Activated naive CD8-positive, alpha-beta T cell (primary cell): ENCODE results near the gene MLLT6.

Experiments
- H3K27ac Mint-ChIP-seq: one replicate; pipeline ENCODE4 v1.8.0; 2021; ENCODE audit warnings: mixed read lengths
- H3K27me3 Mint-ChIP-seq: one replicate; pipeline ENCODE4 v1.8.0; 2021; ENCODE audit warnings: mixed read lengths
- H3K36me3 Mint-ChIP-seq: one replicate; pipeline ENCODE4 v1.8.0; 2021; ENCODE audit warnings: mixed read lengths
- H3K4me1 Mint-ChIP-seq: one replicate; pipeline ENCODE4 v1.8.0; 2021; ENCODE audit warnings: low read depth, mixed read lengths
- H3K4me3 Mint-ChIP-seq: one replicate; pipeline ENCODE4 v1.8.0; 2021; ENCODE audit warnings: mild to moderate bottlenecking, mixed read lengths
- H3K9me3 Mint-ChIP-seq: one replicate; pipeline ENCODE4 v1.8.0; 2021; ENCODE audit warnings: low read depth, mixed read lengths

MLLT6 gene

DNA sequence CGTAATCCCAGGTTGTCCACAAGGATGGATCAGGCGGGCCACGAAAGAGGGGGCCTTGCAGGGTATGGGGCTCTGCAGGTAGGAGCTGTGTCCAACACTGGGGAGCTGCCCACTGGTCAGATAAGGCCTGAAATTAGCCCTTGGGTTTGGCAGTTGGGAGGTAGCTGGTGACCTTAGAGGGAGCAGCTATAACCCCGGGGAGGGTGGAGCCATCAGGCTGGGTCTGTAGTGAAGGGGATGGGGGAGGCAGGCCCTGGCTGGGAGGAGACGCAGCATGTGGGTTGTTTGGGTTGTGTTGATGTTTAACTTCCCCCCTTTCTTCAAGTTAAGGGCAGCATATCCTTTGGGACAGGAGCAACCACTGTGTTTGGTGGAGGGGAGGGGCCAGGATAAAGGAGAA, 5.9 kb downstream of the MLLT6 start:
- Mint-ChIP-seq H3K9me3 (no peaks in the 10 kb centered on the region), H3K4me1 (peaks cover 53% of the 10 kb centered on the region), H3K36me3 (peaks cover 8% of the 10 kb centered on the region), H3K4me3 (no peak overlapping the region), H3K27ac (peak overlapping the region; percentile 41), H3K27me3 (no peaks in the 10 kb centered on the region)

DNA sequence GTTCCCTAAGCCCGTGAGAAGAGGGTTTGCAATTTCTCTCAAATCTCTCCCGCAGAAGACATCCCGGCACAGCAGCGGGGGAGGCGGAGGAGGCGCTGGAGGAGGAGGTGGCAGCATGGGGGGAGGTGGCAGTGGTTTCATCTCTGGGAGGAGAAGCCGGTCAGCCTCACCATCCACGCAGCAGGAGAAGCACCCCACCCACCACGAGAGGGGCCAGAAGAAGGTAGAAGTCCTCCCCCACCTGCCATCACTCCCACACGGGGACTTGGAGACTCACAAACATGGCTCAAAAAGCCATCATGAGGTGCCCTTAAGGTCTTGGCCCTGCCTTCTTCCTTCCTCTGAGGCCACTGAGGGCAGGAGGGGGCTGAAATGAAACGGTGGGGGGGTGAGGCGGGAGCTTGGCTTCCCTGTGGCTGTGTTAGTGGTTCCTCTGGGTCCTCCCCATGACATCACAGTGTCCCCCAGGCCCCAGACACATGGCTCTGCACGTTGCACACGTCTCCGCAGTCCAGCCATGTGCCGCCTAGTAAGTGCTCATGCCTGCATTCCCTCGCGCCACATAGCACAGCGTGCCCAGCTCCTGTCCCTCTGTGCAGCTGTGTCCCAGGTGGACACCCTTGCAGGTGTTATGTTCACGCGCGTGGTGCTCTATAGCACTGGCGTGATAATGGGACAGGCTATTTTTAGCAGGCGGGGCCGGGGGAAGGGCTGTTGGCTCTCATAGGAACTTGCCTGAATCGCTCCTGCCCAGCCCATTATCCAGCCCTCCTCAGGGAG, 6.9 kb downstream of the MLLT6 start:
- H3K9me3 Mint-ChIP-seq, result no peaks in the 10 kb centered on the region
- no peak overlapping the region for H3K4me3 Mint-ChIP-seq
- H3K4me1 Mint-ChIP-seq, result peaks cover 53% of the 10 kb centered on the region
- peak overlapping the region; percentile 61 for H3K27ac Mint-ChIP-seq
- H3K36me3 Mint-ChIP-seq, result peaks cover 8% of the 10 kb centered on the region
- H3K27me3 Mint-ChIP-seq, result no peaks in the 10 kb centered on the region

DNA sequence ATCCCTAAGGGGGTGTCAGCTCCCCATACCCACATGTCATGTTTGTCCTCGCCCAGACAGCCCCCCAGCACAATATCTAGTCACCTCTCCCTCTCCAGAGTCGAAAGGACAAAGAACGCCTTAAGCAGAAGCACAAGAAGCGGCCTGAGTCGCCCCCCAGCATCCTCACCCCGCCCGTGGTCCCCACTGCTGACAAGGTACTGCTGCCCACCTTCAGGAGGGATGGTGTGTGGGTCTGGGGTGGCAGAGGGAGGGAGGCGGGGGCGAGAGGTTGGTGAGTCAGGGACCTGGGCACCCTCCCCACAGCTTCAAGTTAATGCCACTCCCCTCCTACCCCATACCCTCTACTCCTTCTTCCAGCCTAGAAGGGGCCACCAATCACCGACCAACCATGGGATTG, 7.5 kb downstream of the MLLT6 start:
- Mint-ChIP-seq H3K27ac (no peak overlapping the region), H3K36me3 (peaks cover 8% of the 10 kb centered on the region), H3K27me3 (no peaks in the 10 kb centered on the region), H3K9me3 (no peaks in the 10 kb centered on the region), H3K4me3 (no peak overlapping the region), H3K4me1 (peaks cover 48% of the 10 kb centered on the region)

DNA sequence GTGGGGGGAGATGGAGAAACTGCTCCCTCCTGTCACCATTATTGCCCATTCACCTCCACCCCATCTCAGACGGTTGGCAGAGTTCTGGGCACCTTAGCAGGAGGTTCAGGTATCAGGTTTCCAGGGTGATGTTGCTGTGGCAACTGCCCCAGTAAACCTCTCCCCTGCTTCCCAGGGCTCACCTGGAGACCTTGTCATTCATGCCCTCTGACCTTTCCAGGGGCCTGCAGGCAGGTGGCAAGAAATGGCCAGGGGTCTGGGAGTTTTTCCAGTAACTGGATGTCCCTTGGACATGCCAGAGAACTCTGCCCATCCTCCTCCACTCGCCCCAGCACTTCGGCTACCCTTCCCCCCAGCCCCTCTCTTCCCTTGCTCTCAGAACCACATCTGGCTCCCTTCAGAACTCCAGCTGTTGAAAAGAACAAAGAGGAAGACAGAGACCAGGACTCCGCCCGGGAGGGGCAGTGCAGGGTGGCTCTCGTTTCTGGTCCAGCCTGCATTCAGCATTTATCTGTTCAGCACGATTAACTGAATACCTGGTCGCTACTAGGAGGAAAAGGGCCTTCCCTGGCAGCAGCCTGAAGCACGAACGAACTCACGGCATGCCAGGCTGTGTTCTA, 8.5 kb downstream of the MLLT6 start:
- Mint-ChIP-seq H3K27me3 (no peaks in the 10 kb centered on the region), H3K27ac (no peak overlapping the region), H3K4me1 (peaks cover 47% of the 10 kb centered on the region), H3K4me3 (no peak overlapping the region), H3K36me3 (peaks cover 5% of the 10 kb centered on the region), H3K9me3 (no peaks in the 10 kb centered on the region)

DNA sequence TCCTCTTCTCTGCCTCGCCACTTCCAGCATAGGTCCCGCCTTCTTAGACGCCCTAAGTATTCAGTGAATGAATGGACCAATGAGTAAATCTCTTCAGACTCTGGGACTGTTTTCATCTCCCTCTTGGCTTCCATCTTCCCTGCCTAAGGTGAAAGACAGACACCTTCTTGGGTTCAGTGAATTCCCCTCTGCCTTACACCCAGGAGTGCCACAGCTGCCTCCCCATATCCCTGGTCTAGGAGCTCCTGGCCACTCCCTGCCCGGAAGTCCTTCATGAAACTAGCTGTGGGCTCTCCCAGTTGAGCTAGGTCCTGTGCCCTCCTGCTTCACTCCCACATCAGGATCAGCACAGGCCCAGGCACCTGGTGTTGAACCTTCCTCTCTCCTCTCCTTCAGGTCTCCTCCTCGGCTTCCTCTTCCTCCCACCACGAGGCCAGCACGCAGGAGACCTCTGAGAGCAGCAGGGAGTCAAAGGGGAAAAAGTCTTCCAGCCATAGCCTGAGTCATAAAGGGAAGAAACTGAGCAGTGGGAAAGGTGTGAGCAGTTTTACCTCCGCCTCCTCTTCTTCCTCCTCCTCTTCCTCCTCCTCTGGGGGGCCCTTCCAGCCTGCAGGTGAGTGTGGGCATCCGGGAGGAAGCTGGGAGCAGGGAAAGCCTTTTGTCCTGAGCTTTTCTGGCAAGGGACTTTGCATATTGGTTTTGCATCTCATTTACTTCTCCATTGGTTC, 10.3 kb downstream of the MLLT6 start:
- no peaks in the 10 kb centered on the region for H3K27me3 Mint-ChIP-seq
- H3K36me3 Mint-ChIP-seq, result peaks cover 7% of the 10 kb centered on the region
- peaks cover 40% of the 10 kb centered on the region for H3K4me1 Mint-ChIP-seq
- H3K27ac Mint-ChIP-seq, result peak overlapping the region; percentile 86
- H3K9me3 Mint-ChIP-seq, result no peaks in the 10 kb centered on the region
- H3K4me3 Mint-ChIP-seq, result peak overlapping the region; percentile 62

DNA sequence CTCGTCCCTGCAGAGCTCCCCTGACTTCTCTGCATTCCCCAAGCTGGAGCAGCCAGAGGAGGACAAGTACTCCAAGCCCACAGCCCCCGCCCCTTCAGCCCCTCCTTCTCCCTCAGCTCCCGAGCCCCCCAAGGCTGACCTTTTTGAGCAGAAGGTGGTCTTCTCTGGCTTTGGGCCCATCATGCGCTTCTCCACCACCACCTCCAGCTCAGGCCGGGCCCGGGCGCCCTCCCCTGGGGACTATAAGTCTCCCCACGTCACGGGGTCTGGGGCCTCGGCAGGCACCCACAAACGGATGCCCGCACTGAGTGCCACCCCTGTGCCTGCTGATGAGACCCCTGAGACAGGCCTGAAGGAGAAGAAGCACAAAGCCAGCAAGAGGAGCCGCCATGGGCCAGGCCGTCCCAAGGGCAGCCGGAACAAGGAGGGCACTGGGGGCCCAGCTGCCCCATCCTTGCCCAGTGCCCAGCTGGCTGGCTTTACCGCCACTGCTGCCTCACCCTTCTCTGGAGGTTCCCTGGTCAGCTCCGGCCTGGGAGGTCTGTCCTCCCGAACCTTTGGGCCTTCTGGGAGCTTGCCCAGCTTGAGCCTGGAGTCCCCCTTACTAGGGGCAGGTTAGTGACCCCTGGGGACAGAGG, 11.4 kb downstream of the MLLT6 start:
- H3K36me3 Mint-ChIP-seq, result peaks cover 7% of the 10 kb centered on the region
- no peaks in the 10 kb centered on the region for H3K27me3 Mint-ChIP-seq
- H3K4me3 Mint-ChIP-seq, result no peak overlapping the region
- peaks cover 37% of the 10 kb centered on the region for H3K4me1 Mint-ChIP-seq
- no peak overlapping the region for H3K27ac Mint-ChIP-seq
- H3K9me3 Mint-ChIP-seq, result no peaks in the 10 kb centered on the region

DNA sequence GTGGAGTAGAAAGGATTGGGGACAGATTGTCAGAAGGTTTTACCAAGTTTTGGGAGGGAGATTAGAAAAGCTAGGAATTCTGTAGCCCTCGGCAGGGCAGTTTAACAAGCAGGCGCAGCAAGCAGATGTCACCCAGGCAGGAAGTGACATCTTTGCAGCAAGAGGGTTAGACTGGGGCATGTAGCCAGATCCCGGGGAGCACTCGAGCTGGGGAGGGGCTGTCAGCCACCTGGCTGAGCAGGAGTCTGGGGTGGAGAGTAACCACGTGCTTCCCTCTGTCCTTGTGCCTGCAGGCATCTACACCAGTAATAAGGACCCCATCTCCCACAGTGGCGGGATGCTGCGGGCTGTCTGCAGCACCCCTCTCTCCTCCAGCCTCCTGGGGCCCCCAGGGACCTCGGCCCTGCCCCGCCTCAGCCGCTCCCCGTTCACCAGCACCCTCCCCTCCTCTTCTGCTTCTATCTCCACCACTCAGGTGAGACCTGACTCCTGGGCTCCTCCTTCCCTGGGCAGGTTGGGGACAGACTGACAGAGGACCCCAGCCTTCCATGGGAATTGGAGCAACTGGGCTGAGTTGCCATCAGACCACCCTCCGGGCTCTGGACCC, 12.2 kb downstream of the MLLT6 start:
- Mint-ChIP-seq H3K36me3 (peaks cover 7% of the 10 kb centered on the region), H3K9me3 (no peaks in the 10 kb centered on the region), H3K27ac (no peak overlapping the region), H3K4me1 (peaks cover 36% of the 10 kb centered on the region), H3K27me3 (no peaks in the 10 kb centered on the region), H3K4me3 (no peak overlapping the region)

DNA sequence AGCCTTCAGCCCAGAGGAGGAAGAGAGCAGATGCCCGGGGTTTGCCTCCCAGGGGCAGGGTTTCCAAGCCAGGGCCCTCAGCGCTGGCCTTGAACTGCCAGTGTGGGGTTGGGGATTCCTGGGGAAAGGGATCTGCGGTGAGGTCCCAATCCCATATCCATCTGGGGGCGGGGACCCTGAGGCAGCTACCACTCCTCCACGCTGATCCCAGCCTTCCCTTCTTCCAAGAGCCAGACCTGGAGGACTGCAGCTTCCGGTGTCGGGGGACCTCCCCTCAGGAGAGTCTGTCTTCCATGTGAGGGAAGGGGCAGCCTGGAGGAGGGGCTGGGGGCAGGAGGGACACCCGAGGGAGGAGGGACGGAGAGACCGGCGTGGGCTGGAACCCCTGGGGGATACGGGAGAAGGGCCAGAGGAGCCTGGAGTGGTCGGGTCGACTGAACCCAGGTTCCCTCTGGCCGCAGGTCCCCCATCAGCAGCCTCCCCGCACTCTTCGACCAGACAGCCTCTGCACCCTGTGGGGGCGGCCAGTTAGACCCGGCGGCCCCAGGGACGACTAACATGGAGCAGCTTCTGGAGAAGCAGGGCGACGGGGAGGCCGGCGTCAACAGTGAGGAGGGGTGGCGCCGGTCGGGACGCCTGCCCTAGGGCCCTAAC, 14.3 kb downstream of the MLLT6 start:
- Mint-ChIP-seq H3K36me3 (peaks cover 7% of the 10 kb centered on the region), H3K9me3 (no peaks in the 10 kb centered on the region), H3K27me3 (no peaks in the 10 kb centered on the region), H3K4me3 (no peak overlapping the region), H3K27ac (no peak overlapping the region), H3K4me1 (peaks cover 44% of the 10 kb centered on the region)

DNA sequence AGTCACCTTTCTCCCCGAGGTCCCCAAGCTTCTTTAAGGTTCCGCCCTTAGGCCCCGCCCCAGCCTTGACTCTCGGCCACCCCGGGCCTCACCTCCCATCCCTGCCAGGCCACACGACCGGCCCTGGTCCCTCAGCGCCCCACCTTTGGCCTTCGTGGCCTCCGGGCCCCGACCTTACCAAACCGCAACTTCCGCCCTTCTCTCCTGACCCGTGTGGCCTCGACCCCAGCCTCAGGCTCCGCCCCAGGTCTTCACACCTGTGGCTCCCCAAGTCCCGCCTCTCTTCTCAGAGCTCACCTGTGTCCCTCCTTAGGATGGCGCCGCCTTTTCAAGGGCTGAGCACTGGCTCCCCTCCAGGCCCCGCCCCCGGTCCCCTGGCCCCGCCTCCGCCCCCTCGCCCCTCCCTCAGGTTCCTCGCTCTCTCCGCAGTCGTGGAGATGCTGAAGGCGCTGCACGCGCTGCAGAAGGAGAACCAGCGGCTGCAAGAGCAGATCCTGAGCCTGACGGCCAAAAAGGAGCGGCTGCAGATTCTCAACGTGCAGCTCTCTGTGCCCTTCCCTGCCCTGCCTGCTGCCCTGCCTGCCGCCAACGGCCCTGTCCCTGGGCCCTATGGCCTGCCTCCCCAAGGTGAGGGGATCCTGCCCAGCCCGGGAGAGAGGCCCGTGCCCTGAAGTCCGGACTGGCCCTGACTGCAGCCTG, 15.0 kb downstream of the MLLT6 start:
- no peaks in the 10 kb centered on the region for H3K9me3 Mint-ChIP-seq
- H3K4me1 Mint-ChIP-seq, result peaks cover 44% of the 10 kb centered on the region
- H3K4me3 Mint-ChIP-seq, result no peak overlapping the region
- peaks cover 5% of the 10 kb centered on the region for H3K36me3 Mint-ChIP-seq
- no peak overlapping the region for H3K27ac Mint-ChIP-seq
- H3K27me3 Mint-ChIP-seq, result no peaks in the 10 kb centered on the region

DNA sequence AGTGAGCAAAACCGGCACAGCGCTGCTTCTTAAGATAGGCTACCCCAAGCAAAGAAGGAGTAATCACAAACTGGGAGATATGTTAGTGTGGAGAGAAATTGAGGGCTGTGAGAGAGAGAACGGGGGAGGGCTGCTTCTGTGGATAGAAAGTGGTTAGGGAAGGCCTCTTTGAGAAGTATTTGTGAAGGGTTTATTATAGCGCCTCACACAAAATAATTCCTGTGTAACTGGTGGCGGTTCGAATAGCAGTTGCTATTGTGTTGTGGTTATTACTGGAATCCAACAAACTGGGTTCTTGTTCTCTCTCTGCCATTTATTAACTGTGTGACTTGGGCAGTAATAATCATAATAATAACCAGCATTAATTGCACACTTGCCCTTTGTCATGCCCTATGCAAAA, 15.9 kb downstream of the MLLT6 start:
- peaks cover 5% of the 10 kb centered on the region for H3K36me3 Mint-ChIP-seq
- peak overlapping the region; percentile 64 for H3K27ac Mint-ChIP-seq
- no peak overlapping the region for H3K4me3 Mint-ChIP-seq
- no peaks in the 10 kb centered on the region for H3K9me3 Mint-ChIP-seq
- H3K27me3 Mint-ChIP-seq, result no peaks in the 10 kb centered on the region
- H3K4me1 Mint-ChIP-seq, result peaks cover 42% of the 10 kb centered on the region

DNA sequence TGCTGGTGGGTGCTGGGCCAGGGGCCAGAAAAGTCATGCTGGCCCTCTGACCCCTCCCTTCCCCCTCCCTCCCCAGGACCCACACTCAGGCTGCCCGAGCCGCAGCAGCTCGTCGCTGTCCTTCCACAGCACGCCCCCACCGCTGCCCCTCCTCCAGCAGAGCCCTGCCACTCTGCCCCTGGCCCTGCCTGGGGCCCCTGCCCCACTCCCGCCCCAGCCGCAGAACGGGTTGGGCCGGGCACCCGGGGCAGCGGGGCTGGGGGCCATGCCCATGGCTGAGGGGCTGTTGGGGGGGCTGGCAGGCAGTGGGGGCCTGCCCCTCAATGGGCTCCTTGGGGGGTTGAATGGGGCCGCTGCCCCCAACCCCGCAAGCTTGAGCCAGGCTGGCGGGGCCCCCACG, 16.7 kb downstream of the MLLT6 start:
- no peak overlapping the region for H3K4me3 Mint-ChIP-seq

DNA sequence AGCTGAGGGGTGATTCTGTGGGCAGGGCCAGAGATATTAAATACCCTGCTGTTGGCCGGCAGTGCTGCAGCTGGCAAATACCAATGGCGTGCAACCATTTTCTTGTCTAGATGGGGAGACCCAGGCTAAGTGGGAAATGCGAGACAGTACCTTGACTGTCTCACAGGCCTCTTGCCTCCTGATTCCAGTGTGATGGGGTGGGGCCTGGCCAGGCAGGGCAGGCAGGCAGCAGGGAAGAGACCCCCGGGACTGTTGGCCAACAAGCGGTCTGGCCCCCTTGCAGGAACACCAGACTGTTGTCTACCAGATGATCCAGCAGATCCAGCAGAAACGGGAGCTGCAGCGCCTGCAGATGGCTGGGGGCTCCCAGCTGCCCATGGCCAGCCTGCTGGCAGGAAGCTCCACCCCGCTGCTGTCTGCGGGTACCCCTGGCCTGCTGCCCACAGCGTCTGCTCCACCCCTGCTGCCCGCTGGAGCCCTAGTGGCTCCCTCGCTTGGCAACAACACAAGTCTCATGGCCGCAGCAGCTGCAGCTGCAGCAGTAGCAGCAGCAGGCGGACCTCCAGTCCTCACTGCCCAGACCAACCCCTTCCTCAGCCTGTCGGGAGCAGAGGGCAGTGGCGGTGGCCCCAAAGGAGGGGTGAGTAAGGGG, 19.4 kb downstream of the MLLT6 start:
- H3K4me1 Mint-ChIP-seq, result peaks cover 58% of the 10 kb centered on the region
- H3K27ac Mint-ChIP-seq, result no peak overlapping the region
- H3K4me3 Mint-ChIP-seq, result no peak overlapping the region
- peaks cover 2% of the 10 kb centered on the region for H3K36me3 Mint-ChIP-seq
- no peaks in the 10 kb centered on the region for H3K9me3 Mint-ChIP-seq
- no peaks in the 10 kb centered on the region for H3K27me3 Mint-ChIP-seq

More for the DNA sequence above, 16.7 kb downstream of the MLLT6 start:
- peaks cover 5% of the 10 kb centered on the region for H3K36me3 Mint-ChIP-seq
- H3K9me3 Mint-ChIP-seq, result no peaks in the 10 kb centered on the region
- H3K27me3 Mint-ChIP-seq, result no peaks in the 10 kb centered on the region
- peaks cover 45% of the 10 kb centered on the region for H3K4me1 Mint-ChIP-seq
- H3K27ac Mint-ChIP-seq, result no peak overlapping the region

DNA sequence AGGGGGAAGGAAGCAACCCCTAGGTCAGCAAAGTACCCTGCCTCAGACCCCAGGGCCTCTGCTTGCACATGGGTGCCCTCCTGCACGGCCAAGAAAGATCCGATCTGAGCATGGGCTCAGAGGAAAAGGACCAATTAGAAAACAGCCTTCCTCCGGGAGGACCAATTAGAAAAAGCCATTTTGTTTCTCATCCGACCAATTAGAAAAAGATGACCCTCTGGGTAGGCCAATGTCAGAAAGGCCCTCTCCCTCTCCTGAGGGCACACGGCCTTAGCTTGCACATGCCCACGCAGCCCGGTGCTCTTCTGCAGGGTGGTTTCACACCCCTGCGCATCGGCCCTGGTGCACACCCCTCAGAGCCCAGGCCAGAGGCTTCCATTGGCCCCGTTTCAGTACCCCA, 20.0 kb downstream of the MLLT6 start:
- H3K27ac Mint-ChIP-seq, result no peak overlapping the region

More for the DNA sequence above, 20.0 kb downstream of the MLLT6 start:
- no peaks in the 10 kb centered on the region for H3K9me3 Mint-ChIP-seq
- H3K4me3 Mint-ChIP-seq, result no peak overlapping the region
- peaks cover 2% of the 10 kb centered on the region for H3K36me3 Mint-ChIP-seq
- peaks cover 60% of the 10 kb centered on the region for H3K4me1 Mint-ChIP-seq
- no peaks in the 10 kb centered on the region for H3K27me3 Mint-ChIP-seq
